Renal pelvis (tissue), 4 donors: ENCODE results near the gene SCGB1D2. TPM values are rescaled to one million over a fixed set of nuclear protein-coding genes. Genes with fewer than 3 reads are reported as not detected.

Source experiments
- DNase-seq: peaks from one replicate; pipeline ENCODE4 v3.0.0-alpha.2; 2013
- polyA plus RNA-seq, 3 donors: library from polyadenylated mRNA; unstranded; fragments of 120-200 nt; gene quantifications; one replicate each; pipeline ENCODE4 v1.2.1, GENCODE V29; 2013; ENCODE audit not compliant: insufficient read length in 3 of 3

The SCGB1D2 gene
- polyA plus RNA-seq, 3 donors = 1.1 to 3.2 (median 2.0) TPM

- DNase-seq = no peak
These were observed 12.0 kb downstream of the SCGB1D2 start for GRCh38 chr11:62253999-62254542.

GRCh38 chr11:62256281-62256680 is 14.2 kb downstream of the SCGB1D2 start:
- no peak for DNase-seq

- no peak for DNase-seq
These were observed 18.4 kb downstream of the SCGB1D2 start for GRCh38 chr11:62260261-62260953.

DNA sequence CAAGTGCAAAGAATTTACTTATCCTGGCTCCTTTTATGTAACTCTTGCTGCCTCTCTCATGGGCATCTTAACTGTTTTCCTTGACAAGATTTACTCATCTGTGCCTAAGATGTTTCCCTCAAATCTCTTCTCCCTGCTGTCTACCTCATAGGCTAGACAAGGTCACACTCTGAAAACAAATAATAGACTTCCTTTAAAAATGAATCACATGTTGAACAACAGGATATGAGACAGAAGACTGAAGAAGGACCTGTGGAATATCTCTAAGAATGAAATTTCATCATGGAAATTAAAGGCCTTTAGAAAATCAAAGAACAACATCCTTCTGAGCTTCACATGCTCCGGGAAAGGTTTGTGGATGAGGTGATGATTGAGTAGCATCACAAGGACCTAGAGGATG is 22.0 kb downstream of the SCGB1D2 start:
- no peak for DNase-seq

- DNase-seq = no peak
These were observed 24.5 kb downstream of the SCGB1D2 start for GRCh38 chr11:62266558-62266957.

- DNase-seq = no peak
These were observed 25.0 kb downstream of the SCGB1D2 start for GRCh38 chr11:62267050-62267449.

DNA sequence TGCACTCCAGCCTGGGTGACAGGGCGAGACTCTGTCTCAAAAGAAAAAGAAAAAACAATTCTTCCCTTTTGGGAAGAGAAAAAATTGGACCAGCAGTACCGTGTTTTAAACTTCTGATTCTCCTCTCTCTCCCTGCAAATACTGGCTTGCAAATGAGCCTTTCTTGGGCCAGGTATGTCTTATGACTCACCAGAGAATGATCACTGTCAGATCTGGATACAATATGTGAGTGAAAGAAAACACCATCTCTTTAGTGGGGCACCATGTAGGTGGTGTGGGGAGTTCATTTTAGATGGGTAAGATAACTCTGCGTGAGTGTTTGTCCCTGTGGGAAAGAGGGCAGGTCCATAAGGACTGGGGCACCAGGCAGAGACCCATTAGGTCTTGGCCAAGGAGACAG is 25.5 kb downstream of the SCGB1D2 start:
- DNase-seq = no peak

- DNase-seq = no peak
These were observed 27.7 kb downstream of the SCGB1D2 start, which contains the start of gene SCGB2A2 for GRCh38 chr11:62269654-62270278. TSS of gene SCGB2A2 (plus strand) at chr11:62270158. CDS start at chr11:62270217, 59 bp downstream.

DNA sequence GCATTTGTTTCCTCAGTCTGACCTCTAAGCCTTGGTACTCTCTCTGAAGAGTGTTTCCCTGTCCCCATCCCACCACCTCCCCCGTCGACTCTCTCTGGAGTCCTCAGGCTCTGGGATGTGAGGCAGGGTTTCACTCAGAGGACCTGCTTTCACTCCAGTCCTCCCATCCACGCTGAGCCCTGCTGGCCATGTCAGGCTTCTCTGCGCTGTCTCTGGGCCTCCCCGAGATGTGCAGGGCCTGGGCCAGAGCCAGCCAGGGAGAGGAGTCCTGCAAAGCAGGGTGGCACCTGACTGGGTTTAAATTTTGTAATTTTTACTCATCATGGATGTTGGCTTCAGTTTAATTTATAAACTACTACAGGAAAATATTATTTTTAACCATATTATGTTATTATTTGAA is 31.2 kb downstream of the SCGB1D2 start:
- DNase-seq = no peak

GRCh38 chr11:62273789-62274275 is 31.8 kb downstream of the SCGB1D2 start:
- DNase-seq = no peak

- no peak for DNase-seq
These were observed 38.4 kb downstream of the SCGB1D2 start for GRCh38 chr11:62280452-62280851.

Other genes starting within 250 kb of the SCGB1D2 start
- 10 to 100 TPM; 40.1 to 45.8 (median 40.5) TPM for gene INCENP, start 118.2 kb upstream of the SCGB1D2 start, polyA plus RNA-seq
- not detected for gene SCGB1D1, start 52.0 kb upstream of the SCGB1D2 start, polyA plus RNA-seq
- under 1 TPM; 0.21 to 0.76 (median 0.45) TPM for gene SCGB2A1, start 33.6 kb upstream of the SCGB1D2 start, polyA plus RNA-seq
- not detected for gene SCGB2A2, start 27.9 kb downstream of the SCGB1D2 start, polyA plus RNA-seq
- gene SCGB1D4, start 56.8 kb downstream of the SCGB1D2 start, polyA plus RNA-seq = not detected
- gene ASRGL1, start 95.2 kb downstream of the SCGB1D2 start, polyA plus RNA-seq = 10 to 100 TPM; 62.0 to 75.2 (median 74.6) TPM
- gene SCGB1A1, start 176.8 kb downstream of the SCGB1D2 start, polyA plus RNA-seq = not detected